ENCODE results near the gene INPP5F. TPM values are rescaled to one million over a fixed set of nuclear protein-coding genes. Genes with fewer than 3 reads are reported as not detected.
"Not testable (repeated sequence)": the region's sequence is repeated elsewhere in the genome, so short reads cannot be mapped to it uniquely, and the experiment has no call there.

The INPP5F gene
- total RNA-seq, 1 donor = 38.0 TPM

DNA sequence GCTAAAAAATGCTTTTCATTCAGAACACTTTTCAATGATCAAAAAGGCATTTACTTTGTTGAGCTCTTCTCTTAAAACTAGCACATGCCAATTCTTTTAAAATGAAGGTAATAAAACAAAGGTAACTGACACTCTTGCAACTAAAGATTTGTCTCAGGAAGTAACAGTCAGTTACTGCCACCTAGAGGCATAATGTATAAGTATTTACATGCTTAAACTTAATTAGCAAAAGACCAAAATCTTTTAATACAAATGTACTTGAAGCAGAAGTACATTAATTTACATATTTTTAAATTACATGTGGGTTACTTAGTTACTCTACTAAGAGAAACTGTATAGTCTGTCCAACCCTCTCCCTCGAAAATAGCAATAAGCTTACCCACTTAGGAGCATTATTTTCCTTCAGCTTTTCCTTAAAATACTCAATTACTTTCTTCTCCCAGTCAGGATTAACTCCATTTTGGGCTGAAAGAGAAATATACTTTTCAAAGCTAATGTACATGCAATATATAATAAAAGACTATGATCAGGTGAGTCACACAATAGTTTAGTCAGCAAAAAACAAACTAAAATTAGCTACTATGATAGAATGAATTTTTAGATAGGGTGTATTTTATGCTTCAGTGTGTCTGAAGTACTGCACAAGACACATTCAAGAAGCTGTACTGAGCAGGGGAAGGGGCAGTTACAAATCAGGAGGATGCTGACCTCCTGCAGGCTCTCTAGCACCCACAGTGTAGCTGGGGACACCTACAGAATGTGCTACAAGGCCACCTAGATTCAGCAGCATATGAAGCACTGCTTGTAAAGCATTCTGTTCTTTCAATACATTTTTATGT lies 133.8 kb downstream of the INPP5F start:
- peak; percentile 69 for DNase-seq (ENCODE audit: low read depth)
- H3K4me3 ChIP-seq (ENCODE audit: low read depth, low read length) = no peak overlapping the region
- TF ChIP-seq, protein P1, sequence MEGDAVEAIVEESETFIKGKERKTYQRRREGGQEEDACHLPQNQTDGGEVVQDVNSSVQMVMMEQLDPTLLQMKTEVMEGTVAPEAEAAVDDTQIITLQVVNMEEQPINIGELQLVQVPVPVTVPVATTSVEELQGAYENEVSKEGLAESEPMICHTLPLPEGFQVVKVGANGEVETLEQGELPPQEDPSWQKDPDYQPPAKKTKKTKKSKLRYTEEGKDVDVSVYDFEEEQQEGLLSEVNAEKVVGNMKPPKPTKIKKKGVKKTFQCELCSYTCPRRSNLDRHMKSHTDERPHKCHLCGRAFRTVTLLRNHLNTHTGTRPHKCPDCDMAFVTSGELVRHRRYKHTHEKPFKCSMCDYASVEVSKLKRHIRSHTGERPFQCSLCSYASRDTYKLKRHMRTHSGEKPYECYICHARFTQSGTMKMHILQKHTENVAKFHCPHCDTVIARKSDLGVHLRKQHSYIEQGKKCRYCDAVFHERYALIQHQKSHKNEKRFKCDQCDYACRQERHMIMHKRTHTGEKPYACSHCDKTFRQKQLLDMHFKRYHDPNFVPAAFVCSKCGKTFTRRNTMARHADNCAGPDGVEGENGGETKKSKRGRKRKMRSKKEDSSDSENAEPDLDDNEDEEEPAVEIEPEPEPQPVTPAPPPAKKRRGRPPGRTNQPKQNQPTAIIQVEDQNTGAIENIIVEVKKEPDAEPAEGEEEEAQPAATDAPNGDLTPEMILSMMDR (IDR thresholded peaks at IDR 0.05; ENCODE audit: insufficient read depth, low read depth, low read length) = peak; percentile 54

GRCh38 chr10:119860866-119861607 lies 135.2 kb downstream of the INPP5F start:
- TF ChIP-seq, protein P1 (IDR thresholded peaks at IDR 0.05; ENCODE audit: insufficient read depth, low read depth, low read length) = no peak

GRCh38 chr10:119862524-119862923 lies 136.7 kb downstream of the INPP5F start:
- TF ChIP-seq, protein P1 (IDR thresholded peaks at IDR 0.05; ENCODE audit: insufficient read depth, low read depth, low read length) = no peak

More at GRCh38 chr10:119860866-119861607, 135.2 kb downstream of the INPP5F start:
- no peak for DNase-seq (ENCODE audit: low read depth)
- H3K4me3 ChIP-seq (ENCODE audit: low read depth, low read length) = no peak overlapping the region

GRCh38 chr10:119863951-119864565 lies 138.2 kb downstream of the INPP5F start:
- no peak overlapping the region for H3K4me3 ChIP-seq (ENCODE audit: low read depth, low read length)
- TF ChIP-seq, protein P1 (IDR thresholded peaks at IDR 0.05; ENCODE audit: insufficient read depth, low read depth, low read length) = no peak
- no peak for DNase-seq (ENCODE audit: low read depth)

More at GRCh38 chr10:119862524-119862923, 136.7 kb downstream of the INPP5F start:
- H3K4me3 ChIP-seq (ENCODE audit: low read depth, low read length) = no peak overlapping the region
- DNase-seq (ENCODE audit: low read depth) = no peak

- no peak overlapping the region for H3K4me3 ChIP-seq (ENCODE audit: low read depth, low read length)
- DNase-seq (ENCODE audit: low read depth) = no peak
- TF ChIP-seq, protein P1 (IDR thresholded peaks at IDR 0.05; ENCODE audit: insufficient read depth, low read depth, low read length) = no peak
Observed at GRCh38 chr10:119865699-119866240, 139.9 kb downstream of the INPP5F start.

DNA sequence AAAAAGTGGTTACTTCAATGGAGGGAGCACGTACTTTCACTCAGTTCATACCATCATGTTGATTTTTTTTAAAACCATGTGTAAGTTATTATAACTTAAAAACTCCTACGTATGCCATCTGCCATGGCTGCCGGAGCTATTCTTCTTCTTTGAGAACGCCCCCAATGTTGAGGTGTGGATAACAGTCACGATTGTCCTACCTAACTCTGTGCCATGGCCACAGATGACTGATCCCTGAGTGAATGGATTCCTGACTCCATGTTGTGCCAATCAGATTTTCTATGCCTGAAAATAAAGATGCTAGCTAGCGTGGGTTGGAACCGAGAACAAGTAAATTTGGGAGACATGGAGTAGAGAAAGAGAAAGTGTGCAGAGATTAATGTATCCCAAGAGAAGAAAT lies 141.5 kb downstream of the INPP5F start:
- no peak overlapping the region for H3K4me3 ChIP-seq (ENCODE audit: low read depth, low read length)
- TF ChIP-seq, protein P1 (IDR thresholded peaks at IDR 0.05; ENCODE audit: insufficient read depth, low read depth, low read length) = no peak

DNA sequence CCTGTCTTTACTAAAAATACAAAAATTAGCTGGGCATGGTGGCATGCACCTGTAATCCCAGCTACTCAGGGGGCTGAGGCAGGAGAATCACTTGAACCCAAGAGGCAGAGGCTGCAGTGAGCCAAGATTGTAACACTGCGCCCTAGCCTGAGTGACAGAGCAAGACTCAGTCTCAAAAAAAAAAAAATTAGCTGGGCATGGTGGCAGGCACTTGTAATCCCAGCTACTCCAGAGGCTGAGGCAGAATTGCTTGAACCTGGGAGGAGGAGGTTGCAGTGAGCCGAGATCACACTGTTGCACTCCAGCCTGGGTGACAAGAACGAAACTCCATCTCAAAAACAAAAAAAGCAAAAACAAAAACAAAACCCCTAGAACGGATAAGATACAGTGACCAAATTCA lies 143.5 kb downstream of the INPP5F start:
- not testable (repeated sequence) for H3K4me3 ChIP-seq (ENCODE audit: low read depth, low read length); DNase-seq (ENCODE audit: low read depth)

More for the DNA sequence above, 141.5 kb downstream of the INPP5F start:
- DNase-seq (ENCODE audit: low read depth) = no peak

All from fibroblast of villous mesenchyme (primary cell).